GM19035 (cell line): ENCODE data around the gene IQCF2.
"Not testable (repeated sequence)": the region's sequence is repeated elsewhere in the genome, so short reads cannot be mapped to it uniquely, and the experiment has no call there.

Source experiments
- ATAC-seq: cut with Tn5 transposase; IDR thresholded peaks from one replicate; pipeline ENCODE4 v1.9.1; 2021; ENCODE audit not compliant: unreplicated experiment

IQCF2 gene

DNA sequence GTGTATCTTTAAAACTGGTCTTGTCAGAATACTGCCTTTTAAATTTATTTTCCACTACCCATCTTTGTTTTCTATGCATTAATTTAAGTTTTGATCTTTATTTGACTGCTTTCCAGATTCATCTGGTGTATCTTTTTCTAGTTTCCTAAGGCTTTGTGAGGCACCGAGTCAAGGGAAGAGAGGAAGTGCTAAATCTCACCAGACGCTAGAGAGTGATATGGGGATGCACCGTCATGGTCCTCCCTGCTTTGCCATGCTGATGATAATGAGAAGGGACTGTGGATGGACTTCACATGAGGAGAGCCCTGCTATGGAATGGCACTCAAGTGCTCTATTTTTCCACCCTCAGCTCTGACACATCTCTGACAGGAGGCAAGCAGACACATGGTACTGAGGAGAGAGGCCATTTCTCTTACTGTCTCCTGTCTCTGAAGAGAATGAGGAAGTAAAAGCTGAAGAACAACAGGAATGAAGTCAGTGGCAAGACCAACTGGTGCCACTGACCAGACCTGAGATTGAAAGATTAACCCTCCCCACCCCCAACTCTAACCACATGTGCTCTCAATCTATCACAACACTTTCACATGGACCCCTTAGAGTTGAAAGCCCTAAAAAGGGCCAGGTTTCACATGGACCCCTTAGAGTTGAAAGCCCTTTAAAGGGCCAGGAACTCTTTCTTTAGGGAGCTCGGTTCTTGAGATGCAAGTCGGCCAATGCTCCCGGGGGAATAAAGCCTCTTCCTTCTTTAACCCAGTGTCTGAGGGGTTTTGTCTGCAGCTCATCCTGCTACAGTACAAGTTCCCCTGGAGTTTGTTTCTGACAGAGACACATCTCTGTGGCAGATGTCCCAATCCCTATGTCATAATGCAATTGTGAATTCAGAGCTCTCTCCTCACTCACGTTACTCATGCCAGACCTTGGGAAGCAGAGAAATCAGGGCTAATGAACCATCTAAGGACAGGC lies at the start of gene IQCF2:
TSS of gene IQCF2 (plus strand) at position 913 of the 963 bp plus-strand sequence. CDS start 52 bp downstream, outside the sequence.
- ATAC-seq: no peak

DNA sequence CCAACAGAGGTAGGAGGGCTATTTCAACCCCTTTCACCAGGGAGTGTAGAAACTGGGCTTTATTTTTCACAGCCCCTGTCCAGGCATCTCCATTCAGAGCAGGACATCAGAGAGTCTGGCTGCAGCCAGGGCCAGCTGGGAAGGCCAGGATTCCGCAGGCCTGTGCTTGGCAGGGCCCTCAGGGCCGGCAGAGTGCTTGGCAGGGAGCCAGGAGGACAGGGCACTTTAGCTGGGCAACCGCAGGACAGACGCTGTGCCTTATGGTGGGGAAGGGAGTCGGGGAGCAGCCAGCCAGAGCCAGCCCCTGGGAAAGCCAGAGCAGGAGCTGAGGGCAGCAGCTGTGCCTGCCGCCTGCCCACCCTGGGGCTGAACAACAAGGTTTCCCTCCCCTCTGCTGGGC lies 47.9 kb upstream of the IQCF2 start:
- no peak for ATAC-seq

DNA sequence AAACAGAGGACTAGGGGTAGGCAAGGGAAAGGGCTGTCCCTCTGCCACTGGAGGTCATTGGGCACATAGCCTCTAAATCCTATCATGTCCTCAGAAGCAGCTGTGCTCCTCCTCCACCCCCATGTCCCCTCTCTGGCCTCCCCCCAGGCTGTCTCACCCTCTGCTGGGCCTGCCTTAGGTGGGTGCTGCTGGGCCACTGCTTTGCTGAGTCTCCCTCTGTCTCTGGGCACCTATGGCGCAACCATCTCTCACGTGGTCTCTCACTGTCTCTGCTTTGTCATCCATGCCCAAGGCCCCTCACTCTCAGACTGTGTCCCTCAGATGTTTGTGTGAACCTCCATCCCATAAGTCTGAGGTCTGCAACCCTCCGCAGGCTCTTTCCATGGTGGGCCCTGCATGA lies 47.4 kb upstream of the IQCF2 start:
- ATAC-seq: no peak

DNA sequence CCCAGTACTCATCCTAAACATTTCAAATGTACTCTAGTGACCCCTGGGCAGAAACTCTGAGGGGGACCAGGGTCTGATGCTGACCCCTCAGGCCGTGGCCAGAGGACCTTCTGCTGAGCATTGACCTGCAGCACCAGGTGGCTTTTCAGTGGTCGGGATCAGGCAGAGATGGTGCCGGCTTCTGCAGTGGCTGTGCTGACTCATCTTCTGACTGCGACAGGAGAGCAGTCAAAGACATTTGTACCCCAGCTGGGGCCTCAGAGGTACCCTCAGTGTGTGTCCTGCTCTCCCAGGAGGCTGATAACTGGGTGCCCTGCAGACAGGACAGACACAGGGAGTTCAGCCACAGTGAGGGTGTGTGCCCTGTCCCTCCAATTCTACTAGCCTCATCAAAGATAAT lies 45.8 kb upstream of the IQCF2 start:
- ATAC-seq: no peak

DNA sequence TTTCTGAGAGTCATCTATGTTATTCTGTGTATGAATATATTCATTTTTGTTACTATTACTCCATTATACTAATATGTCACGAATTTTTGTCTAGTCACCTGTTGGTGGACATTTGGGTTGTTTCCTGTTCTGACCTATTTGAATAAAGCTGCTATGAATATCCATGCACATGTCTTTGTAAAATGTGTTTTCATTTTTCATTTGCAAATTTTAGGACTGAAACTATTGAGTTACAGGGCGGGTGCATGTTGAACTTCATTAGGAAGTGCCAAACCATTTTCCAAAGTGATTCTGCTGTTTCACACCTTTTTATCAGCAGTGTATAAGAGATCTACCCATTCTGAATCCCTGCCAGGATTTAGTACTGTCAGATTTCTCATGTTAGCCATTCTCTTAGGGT lies 44.7 kb upstream of the IQCF2 start:
- no peak for ATAC-seq

DNA sequence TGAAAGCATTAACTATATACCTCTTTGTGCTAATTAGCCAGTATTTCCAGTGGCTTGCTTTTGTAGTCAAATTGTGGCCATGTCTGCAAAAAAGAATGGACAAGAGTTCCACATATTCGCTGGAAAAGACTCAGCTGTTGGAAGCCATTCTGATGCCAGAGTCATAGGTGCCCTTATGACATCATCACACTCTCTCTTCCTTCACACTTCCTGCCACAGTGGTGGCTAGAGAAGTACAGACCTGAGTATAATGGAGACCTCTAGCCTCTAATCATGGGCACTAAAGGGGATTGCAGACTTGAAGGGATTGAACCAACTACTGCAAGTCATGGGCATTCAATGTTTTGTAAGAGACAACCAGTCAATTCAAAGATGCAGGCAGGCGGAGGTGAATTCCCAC lies 44.0 kb upstream of the IQCF2 start:
- no peak for ATAC-seq

DNA sequence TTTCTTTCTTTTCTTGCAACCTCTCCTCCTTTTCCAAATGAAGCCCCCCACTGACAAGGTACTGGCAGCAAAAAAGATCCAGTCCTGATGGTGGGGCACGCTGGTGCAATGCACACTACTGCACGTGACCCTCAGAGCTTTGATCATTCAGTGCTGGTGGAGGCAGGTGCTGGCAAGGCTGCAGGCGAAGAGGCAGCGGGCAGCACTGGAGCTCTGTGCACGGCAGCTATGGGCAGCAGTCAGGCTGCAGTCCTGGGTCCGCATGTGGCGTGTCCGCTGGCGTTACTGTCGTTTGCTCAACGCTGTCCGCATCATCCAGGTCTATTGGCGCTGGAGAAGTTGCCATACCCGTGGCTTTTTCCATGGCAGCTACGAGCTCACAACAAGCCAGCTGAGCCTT lies 42.3 kb upstream of the IQCF2 start:
- ATAC-seq: no peak

DNA sequence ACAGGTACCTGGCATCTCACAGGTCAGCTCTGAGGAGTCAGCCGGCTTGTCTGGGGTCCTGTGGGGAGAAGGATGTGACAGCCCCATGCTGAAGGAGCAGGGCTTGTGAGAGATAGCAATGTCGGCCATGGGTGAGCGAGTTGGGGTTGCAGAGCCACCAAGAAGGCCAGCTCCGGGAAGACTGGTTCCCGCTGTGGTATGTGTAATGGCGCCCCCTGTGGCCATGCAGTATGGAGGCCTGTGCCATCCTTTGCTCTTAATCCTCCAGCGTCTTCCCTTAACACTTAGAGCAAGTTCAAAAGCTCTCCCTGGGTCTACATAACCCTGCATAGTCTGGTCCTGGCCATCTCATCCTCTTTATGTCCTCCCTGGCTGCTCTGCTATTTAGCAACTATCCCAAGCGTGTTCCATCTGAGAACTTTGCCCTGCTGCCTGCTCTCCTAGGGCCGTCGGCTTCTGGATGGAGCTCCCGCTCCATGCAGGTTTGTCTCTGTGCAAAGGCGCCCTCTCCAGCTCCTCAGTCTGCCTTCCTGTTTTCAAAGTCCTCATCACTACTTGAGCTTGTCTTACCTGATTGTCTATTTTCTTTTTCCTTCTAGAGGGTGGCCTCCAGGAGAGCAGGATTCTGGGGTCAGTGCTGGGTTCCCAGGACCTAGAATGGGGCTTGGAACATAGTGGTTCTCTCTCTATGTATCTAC lies 41.6 kb upstream of the IQCF2 start:
- ATAC-seq: no peak

DNA sequence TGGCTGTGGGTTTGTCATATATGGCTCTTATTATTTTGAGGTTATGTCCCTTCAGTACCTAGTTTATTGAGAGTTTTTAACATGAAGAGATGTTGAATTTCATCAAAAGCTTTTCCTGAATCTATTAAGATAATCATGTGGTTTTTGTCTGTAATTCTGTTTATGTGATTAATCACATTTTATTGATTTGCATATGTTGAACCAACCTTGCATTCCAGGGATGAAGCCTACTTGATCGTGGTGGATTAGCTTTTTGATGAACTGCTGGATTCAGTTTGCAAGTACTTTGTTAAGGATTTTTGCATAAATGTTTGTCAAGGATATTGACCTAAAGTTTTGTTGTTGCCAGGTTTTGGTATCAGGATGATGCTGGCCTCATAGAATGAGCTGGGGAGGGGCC lies 33.1 kb upstream of the IQCF2 start:
- no peak for ATAC-seq

DNA sequence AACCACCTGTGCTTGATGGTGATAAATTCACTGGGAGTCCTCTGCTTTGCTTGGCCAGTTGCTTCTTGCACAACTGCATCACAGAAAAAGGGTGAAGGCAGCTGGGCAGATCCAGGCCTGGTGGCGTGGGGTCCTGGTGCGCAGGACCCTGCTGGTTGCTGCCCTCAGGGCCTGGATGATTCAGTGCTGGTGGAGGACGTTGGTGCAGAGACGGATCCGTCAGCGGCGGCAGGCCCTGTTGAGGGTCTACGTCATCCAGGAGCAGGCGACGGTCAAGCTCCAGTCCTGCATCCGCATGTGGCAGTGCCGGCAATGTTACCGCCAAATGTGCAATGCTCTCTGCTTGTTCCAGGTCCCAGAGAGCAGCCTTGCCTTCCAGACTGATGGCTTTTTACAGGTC lies 31.1 kb upstream of the IQCF2 start:
- no peak for ATAC-seq

DNA sequence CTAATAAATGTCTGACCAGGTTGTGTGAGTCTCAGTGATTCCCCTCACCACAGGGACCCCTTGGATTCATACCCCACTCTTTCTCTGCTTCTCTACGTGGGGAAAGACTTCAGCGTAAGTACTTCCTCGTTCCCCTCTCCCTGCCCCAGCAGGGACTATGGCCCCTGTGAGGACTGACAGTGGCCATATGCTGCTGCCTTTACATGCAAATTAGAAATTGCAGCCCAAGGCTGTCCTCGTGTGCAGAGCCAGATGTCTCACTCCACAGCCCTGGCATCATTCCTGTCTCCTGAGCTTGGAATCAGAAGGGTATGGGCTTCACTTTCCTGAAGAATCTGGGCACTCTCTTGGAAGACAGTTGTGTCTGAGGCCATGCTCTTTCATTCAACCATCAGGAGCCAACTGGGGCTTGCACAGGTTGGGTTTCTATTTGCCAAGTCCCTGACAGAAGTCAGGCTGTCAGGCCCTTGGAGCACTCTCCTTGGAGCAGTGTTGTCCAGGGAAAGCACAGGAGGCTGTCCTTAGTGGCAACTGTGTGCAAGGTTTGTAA lies 30.5 kb upstream of the IQCF2 start:
- ATAC-seq: no peak

DNA sequence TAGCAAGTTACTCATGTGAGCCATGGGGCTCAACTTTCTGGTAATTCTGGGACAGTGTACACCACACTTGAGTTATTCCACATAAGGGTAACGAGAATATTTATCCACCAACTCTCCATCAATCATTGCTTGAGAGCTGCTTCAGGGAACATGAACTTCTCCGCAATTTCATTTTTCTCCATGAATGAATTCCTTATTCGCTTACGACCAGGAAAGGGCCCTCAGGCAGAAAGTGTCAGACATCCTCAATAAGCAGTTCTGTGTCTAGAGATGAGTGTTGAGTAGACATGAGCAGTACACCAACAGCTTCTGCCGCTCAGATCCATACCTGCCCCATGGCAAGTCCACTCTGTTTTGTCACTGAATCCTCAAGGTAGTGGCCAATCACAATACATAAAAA lies 24.8 kb upstream of the IQCF2 start:
- no peak for ATAC-seq

DNA sequence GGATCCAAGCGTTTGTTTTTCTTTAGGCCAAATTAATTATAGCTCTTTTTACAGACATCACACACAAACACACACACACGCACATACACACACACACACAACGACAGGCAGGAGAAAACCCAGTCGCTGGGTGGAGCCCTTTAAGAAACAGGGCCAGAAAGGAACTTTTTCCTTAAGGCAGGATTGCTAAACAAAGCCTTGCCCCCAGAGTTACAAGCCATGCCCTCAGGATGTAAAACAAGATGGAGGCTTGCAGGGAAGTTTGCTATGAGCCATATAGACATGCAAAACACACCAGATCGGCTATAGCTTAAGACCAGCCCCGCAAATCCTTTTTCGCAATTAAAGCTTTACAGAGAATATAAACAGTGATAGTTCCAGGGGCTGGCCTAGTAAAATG lies 16.3 kb upstream of the IQCF2 start:
- ATAC-seq: no peak

DNA sequence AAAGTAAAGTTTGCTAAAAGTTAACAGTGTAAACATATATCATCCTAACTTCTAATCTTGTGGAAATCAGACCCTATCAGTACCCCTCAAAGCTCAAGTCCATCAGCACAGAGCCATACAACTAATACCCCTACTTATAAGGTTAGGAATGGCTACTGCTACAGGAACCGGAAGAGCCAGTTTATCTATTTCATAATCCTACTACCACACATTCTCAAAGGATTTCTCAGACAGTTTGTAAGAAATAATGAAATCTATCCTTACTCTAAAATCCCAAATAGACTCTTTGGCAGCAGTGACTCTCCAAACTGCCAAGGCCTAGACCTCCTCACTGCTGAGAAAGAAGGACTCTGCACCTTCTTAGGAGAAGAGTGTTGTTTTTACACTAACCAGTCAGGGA lies 6.0 kb upstream of the IQCF2 start:
- ATAC-seq: not testable (repeated sequence)

DNA sequence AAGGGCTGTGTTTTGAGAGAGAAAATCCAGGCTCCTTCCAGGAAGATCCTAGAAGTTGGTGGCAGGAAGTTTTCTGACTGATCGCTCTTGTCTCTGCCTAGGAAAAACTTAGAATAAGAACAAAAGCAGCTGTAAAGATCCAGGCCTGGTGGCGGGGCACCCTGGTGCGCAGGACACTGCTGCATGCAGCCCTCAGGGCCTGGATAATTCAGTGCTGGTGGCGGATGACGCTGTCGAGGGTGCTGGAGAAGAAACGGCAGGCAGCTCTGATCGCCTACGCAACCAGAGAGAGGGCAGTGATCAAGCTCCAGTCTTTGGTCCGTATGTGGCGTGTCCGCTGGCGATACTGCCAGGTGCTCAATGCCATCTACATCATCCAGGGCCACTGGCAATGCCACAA lies 1.5 kb downstream of the IQCF2 start:
- ATAC-seq: no peak

DNA sequence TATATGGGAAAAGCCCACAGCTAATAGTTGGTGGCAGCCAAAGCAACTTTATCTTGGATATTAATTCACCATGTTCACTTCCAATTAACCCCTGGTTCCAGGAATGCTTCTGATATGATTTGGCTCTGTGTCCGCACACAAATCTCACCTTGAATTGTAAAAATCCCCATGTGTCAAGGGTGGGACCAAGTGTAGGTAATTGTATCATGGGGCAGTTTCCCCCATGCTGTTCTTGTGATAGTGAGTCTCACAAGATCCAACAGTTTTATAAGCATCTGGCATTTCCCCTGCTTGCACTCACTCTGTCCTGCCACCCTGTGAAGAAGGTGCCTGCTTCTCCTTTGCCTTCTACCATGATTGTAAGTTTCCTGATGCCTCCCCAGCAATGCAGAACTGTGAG lies 7.5 kb downstream of the IQCF2 start:
- not testable (repeated sequence) for ATAC-seq

DNA sequence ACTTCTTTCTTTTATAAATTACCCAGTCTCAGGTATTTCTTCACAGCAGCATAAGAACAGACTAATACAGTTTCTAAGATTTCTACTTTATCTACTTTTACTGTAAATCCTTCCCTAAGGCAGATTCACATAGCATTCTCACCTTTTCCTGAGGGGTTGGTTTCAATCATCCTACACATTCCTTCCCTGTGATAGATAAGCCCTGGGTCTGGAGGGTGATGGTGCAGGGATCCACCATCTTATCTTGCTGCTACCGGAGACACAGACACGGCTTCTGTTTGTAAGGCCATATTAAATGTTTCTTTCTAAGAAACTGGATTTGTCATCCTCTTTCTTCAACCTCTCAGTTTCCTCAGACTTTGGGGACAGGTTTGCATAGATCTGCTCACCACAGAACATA lies 7.9 kb downstream of the IQCF2 start:
- ATAC-seq: no peak

DNA sequence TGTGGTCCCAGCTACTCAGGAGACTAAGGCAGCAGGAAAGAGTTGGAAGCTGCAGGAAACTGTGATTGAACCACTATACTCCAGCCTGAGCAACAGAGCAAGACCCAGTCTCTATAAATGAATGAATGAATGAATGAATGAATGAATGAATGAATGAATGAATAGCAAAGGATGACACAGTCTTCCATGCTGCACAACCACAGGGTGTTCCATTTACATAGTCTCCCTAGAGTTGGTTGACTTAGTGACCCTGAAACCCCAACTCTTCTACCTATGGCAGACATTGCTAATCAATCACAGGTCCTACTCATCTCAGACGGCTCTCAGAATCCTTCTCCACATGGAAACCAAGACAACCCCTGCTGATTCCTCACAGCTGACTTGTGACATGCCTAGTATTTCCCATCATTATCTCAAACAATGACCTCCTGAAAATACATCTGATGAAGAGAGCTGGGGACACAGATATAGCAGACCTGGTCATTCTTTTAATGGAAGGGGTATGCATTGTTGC lies 11.9 kb downstream of the IQCF2 start:
- ATAC-seq: no peak

DNA sequence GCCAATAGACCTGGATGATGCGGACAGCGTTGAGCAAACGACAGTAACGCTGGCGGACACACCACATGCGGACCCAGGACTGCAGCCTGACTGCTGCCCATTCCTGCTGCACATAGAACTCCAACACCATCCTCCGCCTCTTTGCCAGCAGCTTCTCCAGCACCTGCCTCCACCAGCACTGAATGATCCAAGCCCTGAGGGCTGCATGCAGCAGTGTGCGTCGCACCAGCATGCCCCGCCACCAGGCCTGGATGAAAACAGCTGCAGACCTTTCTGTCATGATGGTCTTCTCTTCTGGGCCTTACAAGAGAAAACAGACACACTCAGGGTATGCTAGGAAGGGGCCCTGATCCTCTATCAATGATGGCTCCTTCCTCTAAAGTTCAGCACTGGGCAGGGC lies 12.5 kb downstream of the IQCF2 start:
- no peak for ATAC-seq

DNA sequence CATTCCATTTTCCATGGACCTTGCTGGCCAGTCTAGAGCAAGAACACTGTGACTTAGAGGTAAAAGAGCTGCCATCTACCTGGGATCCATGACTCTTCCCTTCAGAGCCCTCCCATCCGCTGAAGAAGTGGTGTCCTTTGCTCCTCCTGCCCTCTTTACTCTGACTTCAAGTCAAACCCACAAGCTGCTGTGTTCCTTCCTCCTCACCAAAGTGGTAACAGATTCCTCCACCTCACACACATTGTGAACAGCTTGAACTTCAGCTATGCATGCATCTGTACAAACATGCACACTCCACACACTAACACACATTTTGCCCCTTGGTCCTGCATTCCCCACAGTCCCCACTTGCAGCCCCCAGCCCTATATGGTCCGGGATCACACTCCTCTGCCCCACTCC lies 13.0 kb downstream of the IQCF2 start:
- ATAC-seq: no peak

DNA sequence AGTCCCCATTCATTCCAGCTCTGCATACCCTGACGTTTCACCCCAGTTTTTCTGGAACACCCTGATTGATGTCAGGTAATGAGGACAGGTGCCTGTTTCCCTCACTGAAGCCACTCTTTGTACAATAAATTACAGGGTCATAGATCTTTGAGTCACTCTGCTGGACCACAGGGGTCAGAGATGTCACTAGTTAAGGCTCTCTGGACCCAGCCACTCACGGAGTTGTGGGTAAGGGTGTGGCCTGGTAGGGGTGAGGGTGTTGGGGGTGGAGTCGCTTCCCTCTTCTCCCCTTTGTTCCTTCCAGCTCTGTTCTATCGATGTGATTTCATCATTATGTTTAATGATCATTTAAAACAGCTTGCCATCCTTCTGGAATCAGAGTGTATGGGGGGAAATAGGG lies 13.5 kb downstream of the IQCF2 start:
- ATAC-seq: no peak

DNA sequence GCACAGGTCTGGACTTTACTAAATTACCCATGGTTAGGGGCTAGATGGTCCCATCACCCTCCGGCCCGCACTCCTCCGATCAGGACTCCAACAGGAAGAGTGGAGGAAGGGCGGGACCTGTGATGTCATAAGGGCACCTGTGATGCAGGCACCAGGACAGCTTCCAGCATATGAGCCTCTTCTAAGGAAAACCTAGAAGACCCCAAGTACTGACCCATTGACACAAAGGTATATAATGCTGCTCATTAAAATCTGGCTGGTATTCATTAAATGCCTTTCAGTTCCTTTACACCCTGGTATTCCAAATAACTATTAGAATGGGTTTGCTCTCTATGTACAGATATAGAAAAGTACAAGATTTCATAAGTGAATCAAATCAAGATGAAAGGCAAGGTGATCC lies 14.1 kb downstream of the IQCF2 start, which contains the start of gene IQCF5:
TSS of gene IQCF5 (minus strand) at position 101 of the 400 bp plus-strand sequence. CDS start at position 31, 70 bp downstream.
- no peak for ATAC-seq
